AG04449 (cell line): ENCODE data around the gene SMC1B.

Experiments
- CTCF ChIA-PET: fragments of 350-600 bp; formaldehyde crosslinking; extraction: SDS; loops from one replicate; lab custom pipeline; 2021; ENCODE audit warnings: antibody characterized with exemption; lab: Yijun Ruan, JAX
- POLR2A ChIA-PET: fragments of 400-600, 350-600 bp; formaldehyde crosslinking; extraction: SDS; loops from one replicate; lab custom pipeline; 2020; ENCODE audit warnings: antibody characterized with exemption, inconsistent platforms; lab: Yijun Ruan, JAX
- DNase-seq: peaks from one replicate; pipeline ENCODE4 v3.0.0-alpha.2; 2010; ENCODE audit warnings: low read depth, low spot score
- H3K4me3 ChIP-seq: 2 replicates; pipeline ENCODE4 v1.5.1; 2011; ENCODE audit warnings: low read depth, mild to moderate bottlenecking, control low read depth, low read length
- CTCF ChIP-seq: IDR thresholded peaks from one replicate; pipeline ENCODE4 v1.5.1; 2011; ENCODE audit warnings: mild to moderate bottlenecking, moderate library complexity, low read length, control low read depth, inconsistent platforms; ENCODE audit not compliant: insufficient read depth; ENCODE audit errors: missing control alignments

Gene SMC1B

GRCh38 chr22:45318558-45319323 is 94.7 kb downstream of the SMC1B start:
- ChIA-PET POLR2A (interaction anchor here (0.7 kb wide), 1 partner anchor 44 kb away, joined by 3 read pairs; no protein-coding TSS in a partner anchor), CTCF (interaction anchor here (1.0 to 1.3 kb wide), 3 partner anchors 8 to 15 kb away, joined by 3 to 4 read pairs (median 3); no protein-coding TSS in a partner anchor)
- TF ChIP-seq CTCF, result no peak
- H3K4me3 ChIP-seq, result peak overlapping the region; percentile 34
- no peak for DNase-seq

GRCh38 chr22:45318168-45318557 is 95.2 kb downstream of the SMC1B start:
- DNase-seq, result peak; percentile 70
- H3K4me3 ChIP-seq, result peak overlapping the region; percentile 34
- CTCF ChIA-PET, result interaction anchor here (1.0 to 1.5 kb wide), 4 partner anchors 11 to 215 kb away, joined by 3 to 6 read pairs (median 4); no protein-coding TSS in a partner anchor
- no peak for TF ChIP-seq CTCF
- POLR2A ChIA-PET, result no interaction called here

- CTCF ChIA-PET, result interaction anchor here (1.0 to 1.5 kb wide), 5 partner anchors 11 to 215 kb away, joined by 3 to 6 read pairs (median 3); no protein-coding TSS in a partner anchor
- TF ChIP-seq CTCF, result peak; percentile 24
- no peak for DNase-seq
- no peak overlapping the region for H3K4me3 ChIP-seq
- POLR2A ChIA-PET, result no interaction called here
Observed at GRCh38 chr22:45317551-45318167, 95.7 kb downstream of the SMC1B start.

- POLR2A ChIA-PET, result no interaction called here
- no peak for TF ChIP-seq CTCF
- CTCF ChIA-PET, result interaction anchor here (1.2 to 1.5 kb wide), 3 partner anchors 18 to 214 kb away, joined by 3 to 6 read pairs (median 3); no protein-coding TSS in a partner anchor
- no peak overlapping the region for H3K4me3 ChIP-seq
- DNase-seq, result no peak
Observed at GRCh38 chr22:45316796-45317526, 96.4 kb downstream of the SMC1B start.

- H3K4me3 ChIP-seq, result no peak overlapping the region
- DNase-seq, result no peak
- ChIA-PET CTCF (no interaction called here), POLR2A (no interaction called here)
- TF ChIP-seq CTCF, result no peak
Observed at GRCh38 chr22:45314786-45315185, 98.6 kb downstream of the SMC1B start.
